GM19238 (cell line): Measurements from ENCODE around the gene RTN4R.
A peak's percentile ranks its signal among the peaks of the same experiment; 100 is the strongest.

Source experiments
- DNase-seq: peaks from one replicate; pipeline ENCODE4 v3.0.0; 2011; ENCODE audit warnings: low spot score; ENCODE audit not compliant: insufficient read length

Gene RTN4R

GRCh38 chr22:20257212-20258020 is 10.7 kb downstream of the RTN4R start:
- no peak for DNase-seq

GRCh38 chr22:20256551-20257211 is 11.4 kb downstream of the RTN4R start:
- DNase-seq: no peak

DNA sequence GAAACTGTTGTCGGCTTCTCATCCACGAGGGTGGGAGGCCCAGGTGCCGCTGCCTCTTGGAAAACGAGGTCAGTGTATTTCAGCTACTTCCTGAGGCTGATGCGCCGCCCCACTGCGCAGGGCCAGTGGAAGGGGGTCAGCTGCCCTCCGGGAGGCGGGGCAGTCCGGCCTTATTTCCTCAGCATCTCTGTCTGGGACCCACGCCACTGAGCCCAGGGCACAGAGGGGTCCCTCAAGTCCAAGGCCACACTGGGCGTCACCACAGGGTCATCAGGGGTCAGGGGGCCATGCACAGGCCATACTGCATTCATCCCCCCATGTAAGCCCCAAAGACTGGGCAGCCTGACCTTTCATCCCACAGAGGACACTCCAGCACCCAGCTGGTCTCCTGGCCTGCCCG is 12.1 kb downstream of the RTN4R start:
- no peak for DNase-seq

- DNase-seq: no peak
These were observed 12.9 kb downstream of the RTN4R start for GRCh38 chr22:20254975-20255946.

- no peak for DNase-seq
These were observed 15.0 kb downstream of the RTN4R start for GRCh38 chr22:20253161-20253560.

- no peak for DNase-seq
These were observed 16.1 kb downstream of the RTN4R start for GRCh38 chr22:20251981-20252380.

GRCh38 chr22:20251491-20251890 is 16.6 kb downstream of the RTN4R start:
- no peak for DNase-seq

GRCh38 chr22:20249797-20250354 is 18.2 kb downstream of the RTN4R start:
- DNase-seq: no peak

- DNase-seq: no peak
These were observed 19.6 kb downstream of the RTN4R start for GRCh38 chr22:20248461-20248978.

- no peak for DNase-seq
These were observed 20.4 kb downstream of the RTN4R start for GRCh38 chr22:20247608-20248171.

- no peak for DNase-seq
These were observed 21.1 kb downstream of the RTN4R start for GRCh38 chr22:20247010-20247505.

DNA sequence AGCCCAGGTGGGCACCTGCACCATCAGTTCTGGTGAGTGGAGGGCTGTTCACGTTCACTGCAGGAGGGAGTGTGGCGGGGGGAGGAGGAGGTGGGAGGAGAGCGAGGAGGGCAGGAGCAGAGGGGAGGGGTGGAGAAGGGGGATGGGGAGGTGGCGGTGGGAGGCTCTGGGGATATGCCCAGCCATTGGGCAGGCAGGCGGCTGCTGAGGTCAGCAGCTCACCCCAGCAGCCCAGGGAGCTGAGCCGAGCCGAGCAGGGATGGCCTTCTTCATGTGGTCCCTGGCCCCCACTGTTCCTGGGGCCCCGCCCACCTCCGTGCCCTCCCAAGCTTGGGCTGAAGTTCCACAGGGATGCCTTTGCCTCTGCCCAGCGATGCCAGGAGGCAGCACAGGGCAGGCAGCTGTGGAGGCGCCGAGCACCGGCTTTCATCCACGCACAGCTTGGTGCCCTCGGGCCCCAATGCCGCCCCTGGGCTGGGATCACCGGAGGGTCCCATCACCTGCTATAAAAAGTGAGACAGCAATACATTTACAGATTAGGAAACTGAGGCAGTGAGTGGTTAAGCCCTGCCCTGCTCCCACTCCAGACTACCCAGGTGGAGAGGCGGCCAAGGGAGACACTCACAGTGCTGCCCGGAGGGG is 21.6 kb downstream of the RTN4R start:
- DNase-seq: no peak

DNA sequence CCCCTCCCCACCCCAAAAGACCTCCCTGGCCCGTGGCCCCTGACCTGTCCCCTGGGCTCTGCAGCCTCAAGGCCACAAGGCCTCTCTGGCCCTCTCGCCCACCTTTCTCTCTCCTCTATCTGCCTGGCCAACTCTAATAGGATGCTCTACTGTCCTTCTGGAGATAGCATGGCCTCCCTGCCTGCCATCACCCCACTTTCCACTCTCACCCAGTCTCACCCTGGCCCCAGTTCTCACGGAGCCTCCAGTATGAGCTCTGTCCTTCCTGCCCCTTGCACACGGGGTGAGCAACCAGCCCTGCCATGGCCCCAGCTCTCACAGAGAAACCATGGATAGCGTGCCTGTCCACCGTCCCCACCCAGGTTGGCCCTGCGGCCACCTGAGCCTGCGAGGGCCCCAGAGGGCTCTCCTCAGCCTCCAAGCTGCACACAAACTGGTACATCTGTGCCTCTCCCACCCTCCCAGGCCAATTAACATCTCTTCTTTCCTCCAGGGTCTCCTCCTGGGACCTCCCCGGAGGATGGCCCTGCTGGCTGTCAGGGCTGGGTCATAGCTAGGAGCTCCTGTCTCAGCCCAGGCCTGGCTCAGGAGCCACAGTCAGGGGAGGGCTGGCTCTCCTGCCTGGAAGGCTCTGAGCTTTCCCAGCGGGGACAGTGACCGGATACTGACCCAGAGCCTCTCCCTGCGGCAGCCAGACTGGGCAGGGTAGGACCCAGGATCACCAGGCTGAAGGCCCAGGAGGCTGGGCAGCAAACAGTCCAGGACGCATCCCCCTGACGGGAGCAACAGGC is 22.3 kb downstream of the RTN4R start:
- no peak for DNase-seq

DNA sequence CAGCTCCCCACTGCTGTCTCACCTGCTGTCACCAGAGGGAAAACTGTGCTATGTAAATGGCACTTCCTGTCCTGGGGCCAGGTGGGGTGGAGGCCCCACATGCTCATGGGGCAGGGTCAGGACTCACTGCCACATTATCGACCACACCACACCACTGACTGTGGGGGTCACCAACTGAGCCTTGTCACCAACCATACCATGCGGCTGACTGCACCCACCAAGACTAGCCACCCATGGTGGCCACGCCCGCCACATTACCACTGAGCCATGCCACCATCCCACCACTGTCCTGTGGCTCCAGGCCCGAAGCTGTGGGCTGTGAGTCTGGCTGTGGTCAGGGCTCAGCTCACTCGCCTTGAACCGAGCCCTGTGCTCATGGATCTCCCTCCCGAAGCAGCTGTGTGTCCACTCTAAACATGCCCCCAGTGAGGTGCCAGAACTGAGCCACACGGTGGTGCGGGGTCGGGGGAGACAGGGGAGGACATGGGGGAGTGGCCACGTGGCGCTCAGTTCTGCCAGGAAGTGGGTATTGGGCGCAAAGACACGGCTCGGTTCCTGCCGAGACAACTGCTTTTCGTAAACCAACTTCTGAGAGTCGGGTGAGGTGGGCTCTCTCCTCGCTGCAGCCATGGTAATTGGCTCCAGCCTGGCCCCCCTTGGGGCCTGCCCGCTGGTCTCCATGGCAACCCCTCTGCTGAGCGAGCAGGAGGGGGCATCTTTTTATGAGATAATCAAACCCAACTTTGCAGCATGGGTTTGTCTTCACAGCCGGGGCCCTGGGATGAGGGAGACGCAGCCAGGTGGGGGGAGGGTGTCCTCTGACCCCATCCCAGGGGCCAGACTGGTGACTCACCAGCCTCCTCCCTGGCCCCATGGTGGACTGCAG is 23.2 kb downstream of the RTN4R start:
- peak; percentile 54 for DNase-seq

GRCh38 chr22:20244250-20244648 is 23.9 kb downstream of the RTN4R start:
- DNase-seq: no peak

DNA sequence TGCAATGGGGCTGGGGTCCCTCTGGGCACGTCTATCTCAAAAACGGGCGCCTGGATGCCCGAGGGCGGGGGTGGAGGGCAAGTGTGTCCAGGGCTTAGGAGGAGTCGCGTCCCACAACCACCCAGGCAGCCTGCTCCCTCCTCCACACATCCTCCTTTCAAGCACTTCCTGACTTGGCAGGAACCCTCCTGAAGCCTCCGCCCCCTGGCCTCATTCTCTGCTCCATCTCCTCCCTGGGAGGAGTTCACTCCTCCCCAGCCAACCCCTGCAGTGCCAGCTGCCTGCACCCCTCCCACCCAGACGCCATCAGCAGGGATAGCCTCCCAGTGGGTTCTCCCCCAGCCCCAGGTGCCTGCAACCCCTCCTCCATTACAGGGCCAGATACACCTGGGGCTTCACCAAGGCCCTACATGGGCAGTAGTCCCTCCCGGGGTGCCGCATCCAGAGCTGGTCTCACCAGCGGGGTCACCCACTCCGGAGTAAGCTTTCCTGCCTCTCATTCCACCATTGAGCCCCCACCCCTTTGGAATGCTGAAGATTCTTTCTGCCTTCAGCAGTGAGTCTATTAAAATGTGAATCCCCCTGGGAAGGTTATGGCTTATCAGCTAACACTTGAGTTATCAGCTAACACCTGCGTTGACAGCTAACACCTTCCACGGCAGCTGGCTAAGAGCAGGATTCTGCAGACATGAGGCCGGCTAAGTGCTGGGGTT is 24.4 kb downstream of the RTN4R start:
- DNase-seq: peak; percentile 56

DNA sequence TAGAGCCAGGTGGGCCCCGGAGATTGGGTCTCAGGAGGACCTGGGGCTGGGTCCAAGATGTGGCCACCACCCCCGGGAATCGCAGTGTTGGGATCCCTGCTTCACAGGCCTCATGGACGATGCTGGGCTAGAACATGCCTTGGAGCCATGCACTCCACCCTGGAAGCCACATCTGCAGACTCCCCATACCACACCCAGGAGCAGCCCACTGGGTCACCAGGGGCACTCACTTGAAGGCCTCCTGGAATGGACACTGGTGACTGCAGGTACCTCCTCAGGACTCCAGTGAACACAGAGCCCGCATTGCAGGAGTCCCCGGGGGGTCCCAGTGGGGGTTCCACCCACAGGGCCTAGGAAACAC is 25.0 kb downstream of the RTN4R start:
- DNase-seq: no peak
